GM19238 (cell line): ENCODE data around the gene TACO1.

ENCODE experiments used
- DNase-seq: peaks from one replicate; pipeline ENCODE4 v3.0.0; 2011; ENCODE audit warnings: low spot score; ENCODE audit not compliant: insufficient read length

Gene TACO1

DNA sequence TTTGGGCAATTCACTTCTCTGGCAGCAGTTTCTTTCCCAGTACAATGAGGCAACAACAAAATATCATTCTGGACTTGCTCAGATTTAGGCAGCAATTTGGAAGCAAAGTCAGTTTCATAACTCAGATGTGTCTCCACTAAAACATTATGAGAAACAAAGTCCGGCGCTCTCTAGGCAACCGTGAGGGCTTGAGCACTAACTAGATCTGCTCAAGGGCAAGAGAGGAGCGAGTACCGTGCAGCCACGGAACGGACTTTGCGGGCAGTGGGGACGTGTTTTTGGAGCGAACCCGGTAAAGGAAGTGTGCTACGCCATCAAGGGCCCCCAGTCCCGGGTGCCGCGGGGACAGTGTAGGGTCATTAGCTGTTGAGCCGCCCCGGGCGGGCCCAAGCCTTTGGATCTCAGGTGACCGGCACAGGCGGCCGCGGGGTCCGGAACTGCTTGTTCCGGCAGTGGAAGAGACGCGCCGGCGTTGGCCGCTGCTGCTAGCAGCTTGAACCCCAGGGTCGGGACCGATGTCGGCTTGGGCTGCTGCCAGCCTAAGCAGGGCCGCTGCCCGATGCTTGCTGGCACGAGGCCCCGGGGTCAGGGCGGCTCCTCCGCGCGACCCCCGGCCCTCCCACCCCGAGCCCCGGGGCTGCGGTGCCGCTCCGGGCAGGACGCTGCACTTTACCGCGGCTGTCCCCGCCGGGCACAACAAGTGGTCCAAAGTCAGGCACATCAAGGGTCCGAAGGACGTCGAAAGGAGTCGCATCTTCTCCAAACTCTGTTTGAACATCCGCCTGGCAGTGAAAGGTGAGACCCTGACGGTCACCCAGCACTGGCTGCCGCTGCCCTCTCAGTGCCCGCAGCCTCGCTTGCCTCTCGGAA, at the start of gene TACO1:
Gene TACO1, plus strand, starts transcription at position 327 of the 870 bp plus-strand sequence. Its CDS starts 189 bp downstream, at position 516.
- peak; percentile 65 for DNase-seq

DNA sequence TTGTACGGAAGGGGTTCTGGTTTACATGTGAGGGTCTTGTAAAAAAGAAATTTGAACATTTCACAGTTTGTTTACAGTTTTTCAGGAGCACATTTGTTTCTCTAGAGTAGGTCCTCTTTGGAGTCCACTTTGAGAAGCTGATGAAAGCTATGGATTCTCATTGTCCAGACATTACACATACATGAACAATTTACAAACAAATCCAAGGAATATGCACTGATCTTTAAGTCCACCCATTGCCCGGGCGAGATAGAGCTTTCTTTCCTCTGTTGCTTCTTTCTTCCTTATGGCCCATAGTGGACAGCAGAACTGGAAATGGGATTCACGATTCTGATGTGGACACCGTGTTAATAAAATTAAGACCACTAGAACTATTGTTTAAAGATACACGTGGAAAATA, 48.5 kb upstream of the TACO1 start:
- no peak for DNase-seq

DNA sequence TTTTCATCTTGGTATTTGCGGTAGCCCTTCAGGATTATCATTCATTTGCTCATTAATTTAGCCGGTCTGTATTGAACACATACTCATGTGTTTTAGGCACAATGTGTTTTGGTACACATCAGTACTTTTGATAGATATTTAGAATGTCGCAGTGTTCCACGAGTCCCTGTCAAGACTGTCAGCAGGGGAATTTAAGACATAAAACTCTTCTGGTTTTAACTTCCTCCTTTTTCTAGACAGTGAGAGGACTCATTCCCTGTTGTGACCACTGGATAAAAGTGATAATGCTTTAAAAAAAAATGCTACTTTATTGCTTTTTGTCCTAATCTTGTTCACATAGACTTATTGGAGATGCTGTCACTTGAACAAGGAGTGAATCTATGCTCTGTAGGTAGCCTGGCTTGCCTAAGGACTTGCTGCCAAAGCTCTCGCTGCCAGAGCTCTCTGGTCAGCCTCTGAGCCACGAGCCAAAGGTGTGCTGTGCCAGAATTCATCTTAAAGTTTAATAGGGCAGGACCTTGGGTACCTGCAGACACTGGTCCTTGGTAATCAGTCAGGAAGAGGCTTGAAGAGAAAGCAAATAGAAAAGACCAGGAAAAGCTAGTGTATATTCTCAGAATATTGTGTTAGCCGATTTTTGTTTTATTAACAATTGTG, 45.1 kb upstream of the TACO1 start:
- DNase-seq, result no peak

DNA sequence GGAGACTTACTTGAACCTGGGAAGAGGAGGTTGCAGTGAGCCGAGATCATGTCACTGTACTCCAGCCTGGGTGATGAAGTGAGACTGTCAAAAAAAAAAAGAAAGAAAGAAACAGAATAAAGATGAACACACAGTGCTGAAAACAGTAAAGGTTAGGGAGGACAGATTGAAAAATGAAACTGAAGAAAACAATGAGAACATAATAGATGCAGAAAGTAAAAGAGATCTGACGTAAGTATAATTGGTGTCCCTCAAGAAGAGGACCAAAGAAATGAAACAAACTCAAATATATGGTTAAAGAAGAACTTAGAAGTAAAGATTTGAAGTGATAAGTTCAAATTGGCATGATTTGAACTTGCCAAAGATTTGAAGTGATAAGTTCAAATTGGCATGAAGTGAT, 43.3 kb upstream of the TACO1 start:
- no peak for DNase-seq

DNA sequence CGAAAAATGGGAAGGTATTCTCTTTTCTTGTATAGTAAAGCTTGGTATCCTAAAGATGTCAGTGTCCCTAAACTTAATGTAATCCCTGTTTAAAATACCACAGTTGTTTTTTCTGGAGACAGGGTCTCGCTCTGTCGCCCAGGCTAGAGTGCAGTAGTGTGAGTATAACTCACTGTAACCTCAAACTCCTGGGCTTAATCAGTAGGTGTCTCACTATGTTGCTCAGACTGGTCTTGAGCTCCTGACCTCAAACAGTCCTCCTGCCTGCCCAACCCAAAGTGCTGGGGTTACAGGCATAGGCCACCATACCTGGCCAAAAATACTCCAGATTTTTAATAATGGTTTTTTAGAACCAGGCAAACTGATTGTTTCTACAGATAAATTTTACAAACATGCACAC, 42.3 kb upstream of the TACO1 start:
- DNase-seq, result no peak

DNA sequence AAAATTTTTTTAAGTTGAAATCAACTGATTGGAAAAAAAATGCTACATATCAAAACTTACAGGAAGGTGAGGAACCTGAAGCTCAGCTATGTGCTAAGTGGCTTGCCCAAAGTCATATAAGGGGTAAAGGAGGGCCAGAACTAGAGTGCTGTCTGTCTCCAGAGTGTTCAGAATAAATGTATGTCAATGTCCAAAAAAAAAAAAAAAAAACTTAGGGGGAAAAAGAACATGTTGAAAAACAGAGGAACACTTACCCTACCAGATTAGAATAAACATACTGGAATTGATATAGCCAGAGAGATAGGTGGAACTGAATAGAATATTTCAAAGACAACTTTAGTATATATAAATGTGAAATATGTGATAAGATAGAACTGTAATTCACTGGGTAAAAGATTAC, 38.9 kb upstream of the TACO1 start:
- DNase-seq, result no peak

DNA sequence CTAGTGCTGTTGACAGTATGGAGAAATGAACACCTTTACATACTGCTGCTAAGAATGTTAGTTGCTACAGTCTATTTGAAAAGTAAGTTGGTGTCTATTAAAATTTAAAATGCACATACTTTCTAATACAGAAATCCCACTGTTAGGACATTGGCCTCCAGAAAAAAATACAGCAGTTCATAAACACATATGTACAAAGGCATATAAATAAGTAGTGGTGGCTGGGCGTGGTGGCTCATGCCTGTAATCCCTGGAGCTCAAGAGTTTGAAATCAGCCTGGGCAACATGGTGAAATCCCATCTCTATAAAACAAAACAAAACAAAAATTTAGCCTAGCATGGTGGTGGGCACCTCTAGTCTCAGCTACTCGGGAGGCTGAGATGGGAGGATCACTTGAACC, 37.4 kb upstream of the TACO1 start:
- DNase-seq, result no peak

DNA sequence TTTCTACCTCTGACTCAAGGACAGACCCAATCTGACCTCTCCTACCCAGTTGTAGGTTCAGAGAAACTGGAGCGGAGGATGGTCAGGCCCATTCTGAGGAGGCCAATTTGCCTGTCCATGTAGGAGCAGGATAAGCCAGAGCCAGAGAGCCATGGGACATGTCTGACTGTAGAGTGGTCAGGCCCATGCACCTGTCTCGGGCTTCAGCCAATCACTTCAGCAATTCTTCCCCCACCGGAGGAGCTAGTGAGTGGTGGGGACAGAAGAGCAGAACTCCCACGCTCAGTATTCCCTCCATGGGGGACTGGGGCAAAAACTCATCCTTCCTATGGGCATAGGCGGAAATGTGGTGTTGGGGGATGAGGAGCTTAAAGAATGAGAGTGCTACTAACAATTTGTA, 36.1 kb upstream of the TACO1 start:
- DNase-seq, result no peak

DNA sequence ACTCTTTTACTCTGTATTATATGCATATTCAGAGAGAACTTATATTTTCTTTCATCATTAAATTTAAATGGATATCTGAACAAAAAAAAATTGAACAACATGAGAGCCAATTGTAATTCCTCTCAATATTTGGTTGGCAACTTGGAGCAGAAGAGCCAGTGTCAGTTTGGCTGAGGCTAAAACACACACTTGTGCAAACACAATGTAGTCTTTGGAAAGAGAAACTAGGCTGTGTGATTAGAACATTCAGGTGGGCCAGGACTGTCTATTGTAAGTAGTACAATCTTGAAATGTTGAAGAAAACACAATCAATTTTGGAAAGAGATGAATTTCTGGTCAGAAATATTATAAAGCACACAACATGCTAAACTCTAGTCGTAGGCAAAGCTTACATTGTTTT, 33.5 kb upstream of the TACO1 start:
- no peak for DNase-seq

DNA sequence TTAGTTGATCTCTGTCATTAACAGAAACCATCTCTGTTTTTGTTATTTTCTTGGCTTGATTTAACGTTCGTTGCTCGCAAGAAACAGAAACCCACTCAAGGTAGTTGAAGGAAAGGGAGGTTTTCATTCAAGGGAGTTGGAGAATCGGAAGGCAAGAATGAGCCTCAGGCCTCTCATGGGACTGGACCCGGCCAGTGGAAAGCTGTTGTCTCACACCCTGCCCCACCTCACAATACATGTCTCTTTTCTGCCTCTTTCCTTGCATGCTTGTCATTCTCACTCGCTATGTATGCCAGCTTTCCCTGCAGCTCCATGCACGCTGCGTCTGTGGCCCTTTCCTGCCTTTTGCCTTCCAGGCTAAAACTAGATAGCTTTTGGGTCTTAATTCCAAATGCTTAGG, 32.1 kb upstream of the TACO1 start:
- no peak for DNase-seq

DNA sequence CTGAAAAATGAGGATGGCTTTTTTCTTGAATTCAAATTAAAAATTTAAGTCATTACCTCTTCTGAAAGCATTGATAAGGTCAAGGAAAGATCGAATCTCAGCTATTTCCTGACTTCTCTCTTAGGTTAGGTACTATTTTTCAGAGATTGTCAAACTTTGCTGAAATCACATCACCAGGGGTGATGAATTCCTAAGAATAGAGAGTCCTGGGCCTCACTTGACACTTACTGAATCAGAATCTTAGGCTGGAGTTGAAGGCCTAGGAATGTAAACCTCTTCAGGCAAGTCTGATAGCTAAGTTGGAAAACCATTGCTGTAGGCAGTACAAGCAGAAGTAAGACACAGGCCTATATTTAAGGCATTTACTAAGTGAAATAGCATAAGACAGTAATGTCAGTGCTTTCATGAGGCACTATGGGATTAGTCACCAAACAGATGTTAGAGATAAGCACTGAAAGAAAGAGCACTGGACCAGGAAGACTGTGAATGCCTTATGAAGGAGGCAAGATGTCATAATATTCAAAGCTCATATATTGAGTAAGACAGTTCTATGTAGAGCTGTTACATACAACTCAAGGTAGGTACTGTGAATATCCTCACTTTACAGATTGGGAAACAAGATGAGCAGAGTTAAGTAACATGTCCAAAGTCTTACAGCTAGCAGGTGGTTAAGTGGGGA, 28.9 kb upstream of the TACO1 start:
- DNase-seq, result no peak

DNA sequence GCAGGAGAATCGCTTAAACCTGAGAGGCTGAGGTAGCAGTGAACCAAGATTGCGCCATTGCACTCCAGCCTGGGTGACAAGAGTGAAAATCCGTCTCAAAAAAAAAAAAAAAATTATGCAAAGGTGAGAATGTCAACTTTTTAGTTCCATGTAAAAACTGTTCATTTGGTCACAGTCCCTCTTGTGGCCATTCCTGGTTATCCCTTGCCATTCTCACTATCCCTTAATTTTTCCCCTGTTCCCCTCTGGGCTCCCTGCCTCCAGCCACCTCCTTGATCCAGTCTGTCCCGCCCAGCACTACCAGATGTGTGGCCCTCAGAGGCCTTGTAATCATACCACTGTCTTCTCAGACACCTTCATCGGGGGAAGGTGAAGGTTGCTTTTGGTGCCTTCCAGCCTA, 27.1 kb upstream of the TACO1 start:
- no peak for DNase-seq

DNA sequence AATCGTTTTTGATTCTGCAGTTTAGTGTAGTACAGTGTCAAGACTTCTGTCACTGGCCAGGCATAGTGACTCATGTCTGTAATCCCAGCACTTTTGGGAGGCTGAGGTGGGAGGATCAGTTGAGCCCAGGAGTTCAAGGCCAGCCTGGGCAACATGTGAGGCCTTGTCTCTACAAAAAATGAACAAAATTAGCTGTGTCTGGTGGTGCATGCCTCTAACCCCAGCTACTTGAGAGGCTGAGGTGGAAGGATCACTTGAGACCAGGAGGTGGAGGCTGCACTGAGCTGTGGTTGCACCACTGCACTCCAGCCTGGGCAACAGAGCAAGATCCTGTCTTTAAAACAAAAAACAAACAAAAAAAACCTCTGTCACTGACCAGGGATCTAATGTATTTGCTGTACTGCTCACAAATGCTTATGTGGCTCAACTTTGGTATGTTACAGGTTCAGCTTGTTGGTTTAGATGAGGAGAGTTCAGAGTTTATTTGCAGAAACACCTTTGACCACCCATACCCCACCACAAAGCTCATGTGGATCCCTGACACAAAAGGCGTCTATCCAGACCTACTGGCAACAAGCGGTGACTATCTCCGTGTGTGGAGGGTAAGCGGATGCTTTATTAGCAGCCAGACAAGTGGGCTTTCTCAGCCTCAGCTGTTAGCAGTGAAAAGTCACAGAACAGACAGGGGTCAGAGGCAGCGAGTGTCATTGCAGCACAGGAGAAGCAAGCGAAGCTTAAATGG, 22.5 kb upstream of the TACO1 start:
- no peak for DNase-seq

DNA sequence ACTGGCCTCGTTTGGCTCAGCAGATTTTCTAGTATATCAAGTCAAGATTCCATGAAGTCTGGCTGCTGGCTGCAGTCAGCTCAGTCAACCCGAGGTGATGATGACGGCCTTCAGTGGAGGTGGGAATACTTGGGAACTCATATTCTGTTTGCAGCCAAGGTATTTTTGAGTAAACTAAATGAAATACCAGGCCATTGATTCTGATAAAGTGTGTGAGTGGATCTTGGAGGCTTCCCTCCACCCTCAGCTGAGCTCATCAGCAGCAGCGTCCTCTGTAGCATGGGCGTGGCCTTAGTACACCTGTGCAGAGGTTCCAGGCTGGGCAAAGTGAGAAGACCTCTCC, 22.0 kb upstream of the TACO1 start:
- DNase-seq, result no peak

DNA sequence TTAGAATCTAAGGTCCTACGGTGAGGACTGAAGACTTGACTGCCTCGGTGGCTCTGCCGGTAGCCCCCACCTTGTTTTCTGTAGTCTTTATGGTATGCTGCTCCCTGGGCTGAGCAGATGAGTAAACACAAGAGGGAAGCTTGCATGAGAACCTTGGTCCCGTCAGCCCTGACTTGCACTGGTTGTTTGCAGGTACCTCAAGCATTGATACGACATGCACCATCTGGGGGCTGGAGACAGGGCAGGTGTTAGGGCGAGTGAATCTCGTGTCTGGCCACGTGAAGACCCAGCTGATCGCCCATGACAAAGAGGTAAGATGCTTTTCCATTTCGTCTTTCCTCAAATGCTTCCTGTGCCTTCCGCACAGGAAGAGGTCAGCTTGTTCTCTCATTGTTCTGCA, 21.1 kb upstream of the TACO1 start:
- no peak for DNase-seq

DNA sequence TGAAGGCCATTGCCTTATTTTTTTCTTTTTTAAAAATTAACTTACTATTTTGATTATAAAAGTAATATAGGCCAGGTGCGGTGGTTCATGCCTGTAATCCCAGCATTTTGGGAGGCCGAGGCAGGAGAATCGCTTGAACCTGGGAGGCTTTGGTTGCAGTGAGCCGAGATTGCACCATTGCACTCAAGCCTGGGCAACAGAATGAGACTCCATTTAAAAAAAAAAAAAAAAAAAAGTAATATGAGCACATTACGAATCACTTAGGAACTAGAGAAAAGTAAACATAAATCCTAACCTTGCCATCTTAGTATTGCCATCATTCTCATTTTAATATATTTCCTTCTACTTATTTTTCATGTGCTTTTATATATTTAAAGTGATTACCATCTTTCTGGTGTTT, 12.9 kb upstream of the TACO1 start:
- no peak for DNase-seq

DNA sequence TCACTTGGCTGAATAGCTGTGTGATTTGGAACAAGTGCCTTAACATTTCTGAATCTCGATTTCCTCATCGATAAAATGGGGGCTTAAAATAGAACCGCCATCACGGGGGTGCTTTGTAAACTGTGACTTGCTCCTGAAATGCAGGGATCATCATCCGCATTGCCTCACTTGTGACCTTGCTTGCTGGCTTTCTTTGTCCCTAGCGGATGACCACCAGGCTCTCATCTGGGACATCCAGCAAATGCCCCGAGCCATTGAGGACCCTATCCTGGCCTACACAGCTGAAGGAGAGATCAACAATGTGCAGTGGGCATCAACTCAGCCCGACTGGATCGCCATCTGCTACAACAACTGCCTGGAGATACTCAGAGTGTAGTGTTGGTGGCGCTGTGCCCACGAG, 11.9 kb upstream of the TACO1 start:
- no peak for DNase-seq

DNA sequence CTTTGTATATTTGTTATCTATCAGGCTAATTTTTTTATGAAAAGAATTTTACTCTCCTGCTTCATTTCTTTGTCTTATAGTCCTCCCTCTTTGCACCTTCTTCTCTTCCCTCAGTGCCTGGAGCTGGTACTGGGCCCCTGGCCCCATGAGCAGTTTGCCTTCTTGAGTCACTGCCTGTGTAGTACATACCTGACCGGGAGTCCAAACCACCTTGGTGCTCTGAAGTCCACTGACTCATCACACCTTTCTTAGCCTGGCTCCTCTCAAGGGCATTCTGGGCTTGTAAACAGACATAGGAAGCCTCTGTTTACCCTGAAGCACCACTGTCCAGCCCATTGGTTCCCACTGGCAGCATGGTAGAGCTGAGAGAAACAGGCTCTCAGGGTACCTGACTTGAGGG, 11.0 kb upstream of the TACO1 start:
- no peak for DNase-seq

DNA sequence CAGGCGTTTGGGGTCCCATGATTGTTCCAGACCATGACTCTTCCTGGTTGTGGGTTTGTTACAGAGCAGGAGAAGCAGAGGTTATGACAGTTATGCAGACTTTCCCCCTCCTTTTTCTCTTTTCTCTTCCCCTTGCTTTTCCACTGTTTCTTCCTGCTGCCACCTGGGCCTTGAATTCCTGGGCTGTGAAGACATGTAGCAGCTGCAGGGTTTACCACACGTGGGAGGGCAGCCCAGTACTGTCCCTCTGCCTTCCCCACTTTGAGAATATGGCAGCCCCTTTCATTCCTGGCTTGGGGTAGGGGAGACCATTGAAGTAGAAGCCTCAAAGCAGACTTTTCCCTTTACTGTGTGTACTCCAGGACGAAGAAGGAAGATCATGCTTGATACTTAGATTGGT, 7.9 kb upstream of the TACO1 start:
- DNase-seq, result no peak

DNA sequence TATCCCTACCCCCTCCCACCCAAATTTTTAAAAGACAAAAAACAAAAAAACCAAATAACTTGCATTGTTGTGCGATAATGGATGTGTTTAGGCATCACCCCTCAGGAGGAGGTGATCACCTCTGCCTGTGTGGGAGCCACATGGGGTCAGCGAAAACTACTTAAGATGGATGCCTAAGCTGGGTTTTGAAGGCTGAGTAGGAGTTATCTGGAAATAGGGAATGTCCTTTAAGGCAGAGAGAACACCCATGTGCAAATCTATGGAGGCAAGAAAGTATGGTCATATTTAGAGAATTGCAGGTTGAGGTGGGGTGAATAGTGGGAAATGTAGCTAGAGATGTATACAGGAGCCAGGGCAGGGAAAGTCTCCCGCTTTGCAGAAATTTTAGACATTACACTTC, 5.6 kb upstream of the TACO1 start:
- DNase-seq, result no peak

DNA sequence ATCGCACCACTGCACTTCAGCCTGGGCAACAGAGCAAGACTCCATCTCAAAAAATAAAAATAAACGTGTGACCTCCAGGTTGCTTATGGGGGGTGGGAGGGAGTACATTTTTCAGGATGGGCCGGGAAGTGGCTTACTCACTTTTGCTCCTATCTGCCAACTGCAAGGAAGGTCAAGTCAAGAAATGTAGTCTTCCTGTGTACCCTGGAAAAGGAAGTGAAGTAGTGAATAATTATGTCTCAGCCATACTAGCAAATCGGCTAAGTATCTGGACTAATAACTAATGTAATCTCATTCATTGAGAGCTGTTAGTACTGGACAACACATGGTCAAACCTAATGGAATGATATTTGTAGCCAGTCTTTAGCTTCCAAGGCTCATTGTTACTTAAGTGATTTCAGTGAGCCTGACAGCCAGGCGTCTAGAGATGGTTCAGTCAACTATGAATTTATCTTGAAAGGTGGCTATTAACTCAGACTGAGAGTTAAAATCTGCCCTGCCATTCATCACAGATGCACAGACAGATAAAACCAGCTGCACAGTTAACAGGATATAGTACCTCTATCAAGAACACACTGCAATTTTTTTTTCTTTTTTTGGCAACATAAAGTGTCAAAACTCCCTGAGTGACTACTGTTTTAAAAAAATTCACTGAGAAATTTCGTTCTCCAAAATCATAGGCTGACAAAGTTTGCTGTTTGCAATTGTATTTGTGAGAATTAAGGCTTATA, 3.7 kb upstream of the TACO1 start:
- no peak for DNase-seq
